HEK293 (cell line): ENCODE data around the gene FAM204A.

Experiments used
- CTCF ChIP-seq: fragments of 450-650 bp; formaldehyde crosslinking; IDR thresholded peaks from 2 replicates; pipeline ENCODE4 v1.5.1; 2016; ENCODE audit warnings: missing biosample characterization, missing genetic modification characterization
- GLIS1 ChIP-seq: fragments of 450-650 bp; formaldehyde crosslinking; IDR thresholded peaks from 2 replicates; pipeline ENCODE4 v1.5.1; 2016; ENCODE audit warnings: missing biosample characterization, missing genetic modification characterization
- GLIS2 ChIP-seq: fragments of 450-650 bp; formaldehyde crosslinking; IDR thresholded peaks from 2 replicates; pipeline ENCODE4 v1.5.1; 2016; ENCODE audit warnings: missing biosample characterization, missing genetic modification characterization
- OSR2 ChIP-seq: fragments of 450-650 bp; formaldehyde crosslinking; IDR thresholded peaks from 2 replicates; pipeline ENCODE4 v1.5.1; 2016; ENCODE audit warnings: missing biosample characterization, missing genetic modification characterization
- PRDM6 ChIP-seq: fragments of 450-650 bp; formaldehyde crosslinking; IDR thresholded peaks from 2 replicates; pipeline ENCODE4 v1.5.1; 2017; ENCODE audit warnings: missing biosample characterization, missing genetic modification characterization
- SALL2 ChIP-seq: fragments of 450-650 bp; formaldehyde crosslinking; IDR thresholded peaks from 2 replicates; pipeline ENCODE4 v1.5.0; 2017; ENCODE audit warnings: missing biosample characterization, mild to moderate bottlenecking, missing genetic modification characterization, borderline replicate concordance
- SETDB1 ChIP-seq: IDR thresholded peaks from one replicate; pipeline ENCODE4 v1.6.1; 2017; ENCODE audit warnings: mild to moderate bottlenecking, low read length, moderate library complexity, mixed read lengths; ENCODE audit not compliant: insufficient read length
- SP2 ChIP-seq: fragments of 450-650 bp; formaldehyde crosslinking; IDR thresholded peaks from 2 replicates; pipeline ENCODE4 v1.5.1; 2016; ENCODE audit warnings: missing biosample characterization, missing genetic modification characterization
- SP3 ChIP-seq: fragments of 450-650 bp; formaldehyde crosslinking; IDR thresholded peaks from 2 replicates; pipeline ENCODE4 v1.5.1; 2016; ENCODE audit warnings: missing biosample characterization, missing genetic modification characterization
- TCF7L2 ChIP-seq: IDR thresholded peaks from 2 replicates; pipeline ENCODE4 v1.6.1; 2011; ENCODE audit warnings: low read depth, mild to moderate bottlenecking, inconsistent platforms, low read length, moderate library complexity, borderline replicate concordance
- YY1 ChIP-seq: fragments of 450-650 bp; formaldehyde crosslinking; IDR thresholded peaks from 2 replicates; pipeline ENCODE4 v1.5.1; 2018; ENCODE audit warnings: missing biosample characterization, missing genetic modification characterization
- ZBTB20 ChIP-seq: fragments of 450-650 bp; formaldehyde crosslinking; IDR thresholded peaks from 2 replicates; pipeline ENCODE4 v1.5.1; 2016; ENCODE audit warnings: missing biosample characterization, missing genetic modification characterization
- ZBTB26 ChIP-seq: fragments of 450-650 bp; formaldehyde crosslinking; optimal IDR thresholded peaks from 2 replicates; pipeline ENCODE3; 2016; ENCODE audit warnings: missing biosample characterization, mild to moderate bottlenecking, missing genetic modification characterization
- ZBTB48 ChIP-seq: fragments of 450-650 bp; formaldehyde crosslinking; IDR thresholded peaks from 2 replicates; pipeline ENCODE4 v1.5.1; 2016; ENCODE audit warnings: missing biosample characterization, missing genetic modification characterization
- ZBTB7A ChIP-seq: fragments of 450-650 bp; formaldehyde crosslinking; IDR thresholded peaks from 2 replicates; pipeline ENCODE4 v1.5.1; 2016; ENCODE audit warnings: low read depth, missing biosample characterization, missing genetic modification characterization
- ZBTB8A ChIP-seq: fragments of 450-650 bp; formaldehyde crosslinking; IDR thresholded peaks from 2 replicates; pipeline ENCODE4 v1.5.1; 2016; ENCODE audit warnings: missing biosample characterization, missing genetic modification characterization
- ZFP3 ChIP-seq: fragments of 450-650 bp; formaldehyde crosslinking; IDR thresholded peaks from 2 replicates; pipeline ENCODE4 v1.5.1; 2016; ENCODE audit warnings: low read depth, missing biosample characterization, missing genetic modification characterization
- ZFP69B ChIP-seq: fragments of 450-650 bp; formaldehyde crosslinking; IDR thresholded peaks from 2 replicates; pipeline ENCODE4 v1.5.1; 2016; ENCODE audit warnings: missing biosample characterization, missing genetic modification characterization
- ZNF248 ChIP-seq: fragments of 450-650 bp; formaldehyde crosslinking; IDR thresholded peaks from 2 replicates; pipeline ENCODE4 v1.5.1; 2017; ENCODE audit warnings: missing biosample characterization, missing genetic modification characterization
- ZNF26 ChIP-seq: fragments of 450-650 bp; formaldehyde crosslinking; IDR thresholded peaks from 2 replicates; pipeline ENCODE4 v1.5.1; 2016; ENCODE audit warnings: missing biosample characterization, missing genetic modification characterization
- ZNF324 ChIP-seq: fragments of 450-650 bp; formaldehyde crosslinking; IDR thresholded peaks from 2 replicates; pipeline ENCODE4 v1.5.1; 2016; ENCODE audit warnings: missing biosample characterization, missing genetic modification characterization
- ZNF335 ChIP-seq: fragments of 450-650 bp; formaldehyde crosslinking; conservative IDR thresholded peaks from 2 replicates; pipeline ENCODE4 v1.5.1; 2016; ENCODE audit warnings: missing biosample characterization, missing genetic modification characterization
- ZNF362 ChIP-seq: fragments of 450-650 bp; formaldehyde crosslinking; IDR thresholded peaks from 2 replicates; pipeline ENCODE4 v1.5.1; 2016; ENCODE audit warnings: missing biosample characterization, missing genetic modification characterization
- ZNF366 ChIP-seq: fragments of 450-650 bp; formaldehyde crosslinking; conservative IDR thresholded peaks from 2 replicates; pipeline ENCODE4 v1.5.1; 2016; ENCODE audit warnings: missing biosample characterization, missing genetic modification characterization
- ZNF394 ChIP-seq: fragments of 450-650 bp; formaldehyde crosslinking; IDR thresholded peaks from 2 replicates; pipeline ENCODE4 v1.5.1; 2016; ENCODE audit warnings: missing biosample characterization, missing genetic modification characterization, mild to moderate bottlenecking, moderate library complexity, borderline replicate concordance
- ZNF423 ChIP-seq: fragments of 450-650 bp; formaldehyde crosslinking; IDR thresholded peaks from 2 replicates; pipeline ENCODE4 v1.5.1; 2016; ENCODE audit warnings: missing biosample characterization, missing genetic modification characterization
- ZNF433 ChIP-seq: fragments of 450-650 bp; formaldehyde crosslinking; IDR thresholded peaks from 2 replicates; pipeline ENCODE4 v1.5.1; 2016; ENCODE audit warnings: missing biosample characterization, missing genetic modification characterization, low read depth
- ZNF654 ChIP-seq: fragments of 450-650 bp; formaldehyde crosslinking; IDR thresholded peaks from 2 replicates; pipeline ENCODE4 v1.5.1; 2016; ENCODE audit warnings: low read depth, missing biosample characterization, missing genetic modification characterization
- ZNF660 ChIP-seq: fragments of 450-650 bp; IDR thresholded peaks from 2 replicates; pipeline ENCODE4 v1.5.1; 2018; ENCODE audit warnings: missing biosample characterization, mild to moderate bottlenecking, missing genetic modification characterization
- ZNF670 ChIP-seq: fragments of 450-650 bp; formaldehyde crosslinking; IDR thresholded peaks from 2 replicates; pipeline ENCODE4 v1.5.1; 2016; ENCODE audit warnings: missing biosample characterization, missing genetic modification characterization, low read depth
- ZNF701 ChIP-seq: fragments of 450-650 bp; formaldehyde crosslinking; IDR thresholded peaks from 2 replicates; pipeline ENCODE4 v1.5.1; 2016; ENCODE audit warnings: missing biosample characterization, missing genetic modification characterization
- ZSCAN16 ChIP-seq: fragments of 450-650 bp; formaldehyde crosslinking; IDR thresholded peaks from 2 replicates; pipeline ENCODE4 v1.5.1; 2016; ENCODE audit warnings: missing biosample characterization, missing genetic modification characterization
- ZXDB ChIP-seq: fragments of 450-650 bp; formaldehyde crosslinking; IDR thresholded peaks from 2 replicates; pipeline ENCODE4 v1.5.1; 2016; ENCODE audit warnings: missing biosample characterization, missing genetic modification characterization
- TF ChIP-seq, protein P1 (sequence below): fragments of 450-650 bp; formaldehyde crosslinking; IDR thresholded peaks from 2 replicates; pipeline ENCODE4 v1.5.1; 2016; ENCODE audit warnings: missing biosample characterization, missing genetic modification characterization

FAM204A gene

DNA sequence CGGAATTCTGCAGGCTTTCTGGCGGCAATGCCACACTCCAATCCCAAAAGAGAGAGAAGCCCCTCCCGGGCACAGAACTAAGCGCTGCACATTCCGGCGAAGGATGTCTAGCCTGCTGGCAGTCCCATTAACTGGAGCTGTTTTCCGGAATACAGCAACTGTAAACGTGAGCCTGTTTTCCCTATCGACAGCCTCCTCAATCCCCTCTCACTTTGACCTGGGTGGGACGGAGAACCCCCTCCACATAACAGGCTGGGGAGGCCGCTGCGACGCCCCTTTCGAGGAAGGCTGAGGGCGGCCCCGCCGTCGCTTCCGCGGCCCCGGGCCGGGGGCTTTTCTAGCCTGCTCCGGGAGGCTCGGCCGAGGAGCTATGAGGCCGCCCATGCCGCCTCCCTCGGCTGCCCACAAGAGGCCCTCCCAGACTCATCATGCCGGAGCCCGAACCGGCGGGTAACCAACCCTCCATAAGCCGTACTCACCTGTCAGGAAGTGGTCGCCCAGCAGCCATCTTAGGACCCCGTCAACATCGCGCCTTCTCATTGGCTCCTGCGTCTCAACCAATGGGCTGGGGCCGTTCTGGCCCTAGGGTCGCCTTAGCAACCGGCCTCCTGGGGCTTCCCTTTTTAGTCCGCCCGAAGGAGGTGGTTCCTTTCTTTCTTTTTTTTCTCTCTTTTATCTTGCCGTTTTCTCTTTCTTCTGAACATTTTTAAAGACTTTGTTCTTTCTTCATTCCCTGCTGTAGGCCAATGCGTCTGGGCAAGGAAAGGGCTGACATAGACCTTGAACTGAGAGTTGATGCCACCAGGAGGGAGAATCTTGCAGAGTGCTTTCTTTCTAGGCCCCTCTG is at the start of gene FAM204A (continued):
- peak; percentile 31 for TF ChIP-seq ZBTB26 (tag by site-specific recombination)
- TF ChIP-seq ZSCAN16 (tag by site-specific recombination): no peak
- TF ChIP-seq GLIS2: peak; percentile 53; the same call in 1 of the 2 replicates
- TF ChIP-seq ZBTB7A: peak; percentile 87
- peak; percentile 80 for TF ChIP-seq SP2
- TF ChIP-seq PRDM6 (tag by site-specific recombination): no peak
- no peak for TF ChIP-seq ZNF423
- TF ChIP-seq ZNF654: no peak
- TF ChIP-seq SP3 (tag by site-specific recombination): peak; percentile 92
- TF ChIP-seq SETDB1: no peak
- TF ChIP-seq YY1 (tag by site-specific recombination): peak; percentile 98
- peak; percentile 97 for TF ChIP-seq ZNF366
- TF ChIP-seq ZNF362 (tag by site-specific recombination): peak; percentile 88
- no peak for TF ChIP-seq ZNF670 (tag by site-specific recombination)
- TF ChIP-seq, protein P1, sequence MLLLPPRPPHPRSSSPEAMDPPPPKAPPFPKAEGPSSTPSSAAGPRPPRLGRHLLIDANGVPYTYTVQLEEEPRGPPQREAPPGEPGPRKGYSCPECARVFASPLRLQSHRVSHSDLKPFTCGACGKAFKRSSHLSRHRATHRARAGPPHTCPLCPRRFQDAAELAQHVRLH: no peak
- TF ChIP-seq ZBTB48 (tag by site-specific recombination): no peak
- 0 out of 2 replicates have a peak, but pooled peaks have one; percentile 24 for TF ChIP-seq ZFP69B
- TF ChIP-seq ZNF324 (tag by site-specific recombination): peak; percentile 53; the same call in 1 of the 2 replicates
- no peak for TF ChIP-seq ZNF248
- no peak for TF ChIP-seq ZNF394
- TF ChIP-seq CTCF (tag by site-specific recombination): peak; percentile 52
- peak; percentile 71; the same call in 1 of the 2 replicates for TF ChIP-seq ZBTB20 (tag by site-specific recombination)
- TF ChIP-seq ZNF26 (tag by site-specific recombination): no peak
- no peak for TF ChIP-seq ZFP3 (tag by site-specific recombination)
- TF ChIP-seq TCF7L2: peak; percentile 80; the same call in 1 of the 2 replicates
- TF ChIP-seq ZNF433 (tag by site-specific recombination): no peak
- peak; percentile 92 for TF ChIP-seq GLIS1
- no peak for TF ChIP-seq SALL2 (tag by site-specific recombination)
- TF ChIP-seq ZNF660: peak; percentile 64; the same call in 1 of the 2 replicates
- TF ChIP-seq ZBTB8A (tag by site-specific recombination): peak; percentile 68; the same call in 1 of the 2 replicates
- TF ChIP-seq ZNF701 (tag by site-specific recombination): no peak
- TF ChIP-seq ZXDB (tag by site-specific recombination): peak; percentile 72
- peak; percentile 95 for TF ChIP-seq ZNF335 (tag by site-specific recombination)
- TF ChIP-seq OSR2 (tag by site-specific recombination): no peak
